CD4-positive, alpha-beta T cell treated with Interleukin-6 at 100 ng/mL for 8 hours (primary cell): ENCODE results near the gene PRR12.
"Not testable (repeated sequence)": the region's sequence is repeated elsewhere in the genome, so short reads cannot be mapped to it uniquely, and the experiment has no call there.

ENCODE experiments used
- DNase-seq: peaks from one replicate; pipeline ENCODE4 v3.0.0-alpha.2; 2020; ENCODE audit warnings: mixed read lengths, low spot score

Gene PRR12

DNA sequence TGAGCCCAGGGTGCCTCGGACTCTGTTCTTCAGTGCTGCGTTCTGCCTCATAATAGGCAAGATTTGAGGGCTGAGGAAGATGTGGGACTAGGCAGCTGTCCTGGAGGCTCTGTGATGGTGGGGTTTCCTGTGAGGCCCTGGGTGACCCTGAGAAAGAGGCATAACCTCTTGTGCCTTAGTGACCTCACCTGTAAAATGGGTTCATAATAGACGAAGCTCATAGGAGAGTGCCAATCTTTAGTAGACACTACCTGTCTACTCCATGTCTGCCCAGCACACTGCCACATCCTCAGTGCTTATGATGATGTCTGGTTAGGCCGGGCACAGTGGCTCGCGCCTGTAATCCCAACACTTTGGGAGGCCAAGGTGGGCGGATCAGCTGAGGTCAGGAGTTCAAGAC lies 25.6 kb downstream of the PRR12 start:
- no peak for DNase-seq

- DNase-seq: no peak
Observed at GRCh38 chr19:49616945-49617344, 26.0 kb downstream of the PRR12 start.

GRCh38 chr19:49617860-49618259 lies 26.9 kb downstream of the PRR12 start:
- not testable (repeated sequence) for DNase-seq

- no peak for DNase-seq
Observed at GRCh38 chr19:49624967-49625910, 34.3 kb downstream of the PRR12 start.

- no peak for DNase-seq
Observed at GRCh38 chr19:49626226-49626625, 35.2 kb downstream of the PRR12 start.

DNA sequence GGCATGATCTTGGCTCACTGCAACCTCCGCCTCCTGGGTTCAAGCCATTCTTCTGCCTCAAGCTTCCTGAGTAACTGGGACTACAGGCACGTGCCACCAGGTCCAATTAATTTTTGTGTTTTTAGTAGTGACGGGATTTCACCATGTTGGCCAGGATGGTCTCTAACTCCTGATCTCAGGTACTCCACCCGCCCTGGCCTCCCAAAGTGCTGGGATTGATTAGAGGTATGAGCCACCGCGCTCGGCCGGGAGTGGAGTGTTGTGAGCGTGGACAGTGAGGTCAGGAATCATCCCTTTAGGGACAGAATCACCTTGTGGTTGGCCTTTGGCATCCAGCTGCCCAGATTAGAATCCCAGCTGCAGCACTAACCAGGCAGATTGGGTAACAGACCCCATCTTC lies 38.7 kb downstream of the PRR12 start:
- DNase-seq: no peak

- DNase-seq: no peak
Observed at GRCh38 chr19:49631014-49631588, 40.1 kb downstream of the PRR12 start.

DNA sequence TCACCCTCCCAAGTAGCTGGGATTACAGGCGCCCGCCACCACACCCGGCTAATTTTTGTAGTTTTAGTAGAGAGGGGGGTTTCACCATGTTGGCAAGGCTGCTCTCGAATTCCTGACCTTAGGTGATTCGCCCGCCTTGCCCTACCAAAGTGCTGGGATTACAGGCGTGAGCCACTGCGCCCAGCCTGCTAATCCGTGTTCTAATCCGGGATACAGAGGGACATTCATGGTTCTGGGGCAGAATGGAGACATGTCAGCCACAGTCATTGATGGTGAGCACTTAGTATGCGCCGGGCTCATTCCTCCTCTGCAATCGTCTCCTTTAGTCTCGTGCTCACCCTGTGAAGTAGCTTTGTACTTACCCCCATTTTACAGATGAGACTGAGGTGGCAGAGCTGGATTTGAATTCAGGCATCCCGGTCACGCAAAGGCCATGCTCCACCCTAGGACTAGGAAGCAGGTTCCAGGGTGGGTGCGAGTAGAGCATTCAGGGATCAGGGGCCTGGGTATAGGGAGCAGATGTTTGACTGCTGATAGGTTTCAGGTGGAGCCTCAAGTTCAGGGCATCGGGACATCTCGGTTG lies 40.7 kb downstream of the PRR12 start:
- DNase-seq: no peak

- no peak for DNase-seq
Observed at GRCh38 chr19:49632576-49632975, 41.6 kb downstream of the PRR12 start.

DNA sequence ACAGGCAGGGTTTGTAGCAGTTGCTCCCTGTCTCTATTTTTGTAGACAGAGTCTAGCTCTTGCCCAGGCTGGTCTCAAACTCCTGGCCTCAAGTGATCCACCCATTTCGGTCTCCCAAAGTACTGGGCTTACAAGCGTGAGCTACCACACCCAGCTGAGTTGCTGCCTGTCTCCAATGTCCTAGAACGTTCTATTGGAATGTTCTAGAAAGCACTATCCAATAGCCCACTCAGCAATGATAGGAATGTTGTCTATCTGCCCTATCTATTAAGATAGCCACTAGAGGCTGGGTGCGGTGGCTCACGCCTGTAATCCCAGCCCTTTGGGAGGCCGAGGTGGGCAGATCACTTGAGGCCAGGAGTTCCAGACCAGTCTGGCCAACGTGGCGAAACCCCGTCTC lies 42.3 kb downstream of the PRR12 start:
- DNase-seq: not testable (repeated sequence)

DNA sequence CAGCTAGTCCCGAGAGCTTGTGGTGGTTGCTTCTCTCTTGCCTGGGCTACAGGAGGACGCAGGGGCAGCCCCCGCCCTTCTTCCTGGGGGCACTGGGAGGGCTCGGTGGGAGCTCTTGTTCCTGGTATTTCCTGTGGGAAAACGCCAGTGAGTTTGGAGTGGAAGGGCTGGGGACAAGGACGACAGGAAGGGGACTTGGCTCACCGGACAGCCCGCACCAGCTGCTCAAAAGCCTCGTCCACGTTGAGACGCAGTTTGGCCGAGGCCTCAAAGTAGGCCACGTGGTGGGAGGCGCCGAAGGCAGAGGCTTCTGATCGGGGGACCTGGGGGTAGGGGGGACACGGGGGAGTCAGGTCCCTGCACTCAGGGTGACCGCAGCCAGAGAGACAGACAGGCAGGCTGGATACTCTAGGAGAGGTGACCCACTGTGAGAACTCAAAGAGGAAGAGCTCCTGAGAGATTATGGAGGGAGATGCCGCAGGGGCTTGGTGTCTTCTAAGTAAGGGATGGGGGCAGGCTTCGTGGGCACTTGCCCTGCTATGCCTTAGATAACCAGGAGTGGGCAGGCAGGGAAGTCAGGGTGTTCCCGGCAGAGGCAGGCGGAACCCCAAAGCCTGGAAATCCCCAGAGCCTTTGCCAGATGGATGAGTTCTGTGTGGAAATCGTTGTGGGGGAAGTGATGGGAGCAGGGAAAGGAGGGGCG lies 44.7 kb downstream of the PRR12 start:
- DNase-seq: no peak

- no peak for DNase-seq
Observed at GRCh38 chr19:49636233-49636932, 45.4 kb downstream of the PRR12 start.

DNA sequence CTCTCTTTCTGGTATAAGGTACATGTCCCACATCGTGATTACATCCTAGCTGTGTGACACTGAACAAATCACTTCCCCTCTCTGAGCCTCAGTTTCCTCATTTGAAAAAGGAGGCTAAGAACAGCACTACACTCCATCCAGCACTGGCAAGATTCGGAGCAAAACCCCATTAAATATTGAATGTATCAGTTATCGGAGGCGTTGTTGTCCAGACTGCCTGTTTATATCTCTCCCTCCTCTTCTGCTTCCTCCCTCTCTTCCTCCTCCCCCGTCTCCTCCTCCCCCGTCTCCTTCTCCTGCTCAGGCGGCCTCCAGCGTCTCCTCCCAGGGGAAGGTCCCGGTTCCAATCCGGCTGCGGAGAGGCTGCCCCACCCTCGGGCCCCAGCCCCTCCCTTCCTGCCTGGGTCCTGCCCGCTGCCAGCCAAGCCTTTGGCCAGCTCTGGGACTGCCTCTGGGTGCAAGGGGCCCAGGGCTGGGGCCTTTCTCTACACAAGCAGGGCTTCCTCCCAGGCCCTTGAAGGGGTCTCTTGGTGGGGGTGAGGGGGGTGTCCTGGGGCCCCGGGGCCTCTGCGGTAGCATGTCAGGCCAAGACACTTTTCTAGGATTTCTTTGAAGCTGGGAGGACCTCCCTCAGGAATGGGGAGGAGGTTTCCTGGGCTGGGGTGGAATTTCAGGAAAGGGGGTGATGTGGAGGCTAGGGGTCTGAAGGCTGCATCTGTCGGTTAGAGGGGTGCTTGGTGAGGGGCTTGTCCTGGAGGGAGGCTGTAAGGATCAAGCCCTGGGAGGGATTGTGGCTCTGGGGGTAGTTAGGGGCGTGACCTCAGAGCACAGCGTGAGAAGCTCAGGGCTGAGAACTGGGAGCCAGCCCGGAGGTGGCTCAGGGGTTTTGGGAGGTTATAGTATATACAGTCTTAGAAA lies 47.1 kb downstream of the PRR12 start:
- no peak for DNase-seq

GRCh38 chr19:49639401-49640112 lies 48.6 kb downstream of the PRR12 start:
- no peak for DNase-seq

GRCh38 chr19:49640113-49640898 lies 49.3 kb downstream of the PRR12 start, which contains the start of gene RRAS:
Gene RRAS, minus strand, starts transcription at chr19:49640143. Its CDS starts 45 bp downstream, at chr19:49640098.
- DNase-seq: peak; percentile 100

DNA sequence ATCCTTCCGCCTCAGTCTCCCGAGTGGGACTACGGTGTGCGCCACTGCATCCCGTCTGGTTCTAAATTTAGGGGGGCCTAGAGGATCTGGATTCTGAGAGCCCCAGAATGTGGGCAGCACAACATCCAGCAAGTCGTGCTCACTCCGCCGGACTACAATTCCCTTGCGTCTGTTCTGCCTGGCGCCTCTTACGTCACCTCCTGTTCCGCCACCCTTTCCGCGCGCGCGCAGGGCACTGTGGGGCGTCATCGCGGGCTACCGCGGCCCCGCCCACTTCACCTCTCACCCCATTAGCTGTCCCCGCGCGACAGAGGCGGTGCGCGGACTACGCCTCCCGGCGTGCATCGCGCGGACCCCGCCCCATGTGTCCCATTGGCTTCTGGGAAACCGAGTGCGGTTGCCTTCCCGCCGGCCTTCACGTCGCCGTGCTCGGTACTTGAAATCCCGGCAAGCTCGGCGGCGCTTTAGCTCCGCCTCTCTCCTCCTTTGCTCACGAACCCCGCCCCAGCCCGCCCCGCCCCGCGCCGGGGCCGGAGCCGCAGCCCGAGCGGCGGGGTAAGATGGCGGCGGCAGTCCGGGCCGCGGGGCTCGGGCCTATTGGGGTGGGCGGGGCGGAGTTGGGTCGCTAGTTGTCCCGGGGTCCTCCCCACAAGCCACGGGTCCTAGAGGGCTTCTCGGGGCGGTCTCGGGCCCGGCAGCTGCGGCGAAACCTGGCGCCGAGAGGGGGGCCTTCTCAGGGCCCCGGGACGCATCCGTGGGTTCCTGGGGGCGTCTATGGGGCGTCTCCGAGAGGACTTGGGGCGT lies 50.9 kb downstream of the PRR12 start, which contains the start of gene SCAF1:
SCAF1 (plus strand) TSS at position 522 of the 804 bp plus-strand sequence. CDS start 2,818 bp downstream, outside the sequence.
- DNase-seq: peak; percentile 100

GRCh38 chr19:49642492-49643035 lies 51.6 kb downstream of the PRR12 start:
- DNase-seq: no peak

- no peak for DNase-seq
Observed at GRCh38 chr19:49643466-49643865, 52.5 kb downstream of the PRR12 start.
